Measurements from ENCODE around the gene RNF5. TPM values are rescaled to one million over a fixed set of nuclear protein-coding genes. Genes with fewer than 3 reads are reported as not detected.
"Not testable (repeated sequence)": the region's sequence is repeated elsewhere in the genome, so short reads cannot be mapped to it uniquely, and the experiment has no call there.

RNF5 gene
- total and polyA plus RNA-seq, 10 donors = 36.0 to 77.8 (median 56.1) TPM

DNA sequence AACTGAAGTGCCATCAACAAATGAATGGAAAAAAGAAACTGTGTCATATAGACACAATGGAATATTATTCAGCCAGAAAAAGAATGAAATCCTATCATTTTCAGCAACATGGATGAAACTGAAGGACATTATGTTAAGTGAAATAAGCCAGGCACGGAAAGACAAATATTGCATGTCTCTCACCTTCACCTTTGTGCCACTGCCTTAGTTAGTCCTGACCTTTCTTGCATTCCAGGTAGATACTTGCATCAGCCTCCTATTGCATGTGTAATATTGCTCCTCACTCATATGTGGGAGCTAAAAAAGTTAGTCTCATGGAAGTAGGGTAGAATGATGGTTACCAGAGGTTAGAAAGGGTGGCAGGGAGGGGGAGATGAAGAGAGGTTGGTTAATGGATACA is 30.8 kb downstream of the RNF5 start:
- H3K27me3 ChIP-seq (replicated peaks in 1 of 7) = peaks cover 0 to 1% (median 0%) of the 10 kb centered on the region in 7 donors
- TF ChIP-seq, protein P1, sequence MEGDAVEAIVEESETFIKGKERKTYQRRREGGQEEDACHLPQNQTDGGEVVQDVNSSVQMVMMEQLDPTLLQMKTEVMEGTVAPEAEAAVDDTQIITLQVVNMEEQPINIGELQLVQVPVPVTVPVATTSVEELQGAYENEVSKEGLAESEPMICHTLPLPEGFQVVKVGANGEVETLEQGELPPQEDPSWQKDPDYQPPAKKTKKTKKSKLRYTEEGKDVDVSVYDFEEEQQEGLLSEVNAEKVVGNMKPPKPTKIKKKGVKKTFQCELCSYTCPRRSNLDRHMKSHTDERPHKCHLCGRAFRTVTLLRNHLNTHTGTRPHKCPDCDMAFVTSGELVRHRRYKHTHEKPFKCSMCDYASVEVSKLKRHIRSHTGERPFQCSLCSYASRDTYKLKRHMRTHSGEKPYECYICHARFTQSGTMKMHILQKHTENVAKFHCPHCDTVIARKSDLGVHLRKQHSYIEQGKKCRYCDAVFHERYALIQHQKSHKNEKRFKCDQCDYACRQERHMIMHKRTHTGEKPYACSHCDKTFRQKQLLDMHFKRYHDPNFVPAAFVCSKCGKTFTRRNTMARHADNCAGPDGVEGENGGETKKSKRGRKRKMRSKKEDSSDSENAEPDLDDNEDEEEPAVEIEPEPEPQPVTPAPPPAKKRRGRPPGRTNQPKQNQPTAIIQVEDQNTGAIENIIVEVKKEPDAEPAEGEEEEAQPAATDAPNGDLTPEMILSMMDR (IDR thresholded peaks at IDR 0.05 in 8 of 11, conservative IDR thresholded peaks at IDR 0.05 in 3 of 11) = no peak
- TF ChIP-seq POLR2A (IDR thresholded peaks at IDR 0.05) (no peak), POLR2AphosphoS5 (IDR thresholded peaks at IDR 0.05) (no peak)
- 93 to 98% (median 95%) methylated on average over 1 of the region's 1 CpG for WGBS, 5 donors
- no peaks in the 10 kb centered on the region for H3K9me3 ChIP-seq
- intact Hi-C loops (cut with DNase I; ENCODE audit: low total_unique reads) = no loop called here
- no peaks in the 10 kb centered on the region for H3K4me1 ChIP-seq
- H3K4me3 ChIP-seq = no peak overlapping the region
- no peaks in the 10 kb centered on the region for H3K36me3 ChIP-seq
- no peak for DNase-seq
- no peak overlapping the region for H3K27ac ChIP-seq

DNA sequence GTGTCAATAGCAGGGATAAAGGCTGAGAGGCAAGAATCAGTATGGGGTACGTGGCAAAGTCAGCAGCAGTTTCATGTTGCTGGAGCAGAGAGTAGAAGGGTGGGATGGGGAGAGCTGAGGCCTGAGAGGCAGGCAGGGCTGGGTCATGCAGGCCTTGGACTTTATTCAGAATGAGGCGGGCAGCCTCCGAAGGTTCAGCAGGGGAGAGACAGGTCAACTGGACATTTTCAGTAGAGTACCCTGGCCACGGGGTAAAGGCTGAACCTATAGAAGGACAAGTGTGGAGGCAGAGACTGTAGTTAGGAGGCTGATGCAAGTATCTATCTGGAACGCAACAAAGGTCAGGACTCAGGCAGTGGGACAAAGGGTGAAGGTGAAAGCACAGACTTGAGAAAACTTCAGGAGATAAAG is 32.0 kb downstream of the RNF5 start:
- Histone ChIP-seq H3K27ac (no peak overlapping the region), H3K9me3 (no peaks in the 10 kb centered on the region), H3K4me3 (no peak overlapping the region), H3K27me3 (replicated peaks in 1 of 7) (no peaks in the 10 kb centered on the region), H3K4me1 (no peaks in the 10 kb centered on the region), H3K36me3 (no peaks in the 10 kb centered on the region)
- DNase-seq = no peak
- intact Hi-C loops (cut with DNase I; ENCODE audit: low total_unique reads) = no loop called here
- no peak for TF ChIP-seq POLR2A (IDR thresholded peaks at IDR 0.05)
- no peak for TF ChIP-seq POLR2AphosphoS5 (IDR thresholded peaks at IDR 0.05)
- TF ChIP-seq, protein P1 (IDR thresholded peaks at IDR 0.05 in 8 of 11, conservative IDR thresholded peaks at IDR 0.05 in 3 of 11) = no peak
- 80 to 92% (median 86%) methylated on average over 5 of the region's 5 CpGs for WGBS, 5 donors

DNA sequence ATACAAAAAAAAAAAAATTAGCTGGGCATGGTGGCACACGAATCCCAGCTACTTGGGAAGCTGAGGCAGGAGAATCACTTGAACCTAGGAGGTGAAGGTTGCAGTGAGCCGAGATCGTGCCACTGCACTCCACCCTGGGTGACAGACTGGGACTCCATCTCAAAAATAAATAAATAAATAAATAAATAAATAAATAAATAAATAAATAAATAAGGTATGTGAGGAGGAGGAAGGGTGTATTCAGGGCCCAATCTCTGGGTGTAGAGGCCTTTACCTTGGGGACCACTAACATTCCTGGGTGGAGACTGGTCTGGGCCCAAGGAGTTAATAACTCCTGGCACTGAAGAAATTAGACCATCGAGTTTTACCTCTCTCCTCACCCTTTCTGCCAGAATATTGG is 33.2 kb downstream of the RNF5 start:
- DNase-seq; H3K4me1 ChIP-seq; H3K4me3 ChIP-seq; H3K36me3 ChIP-seq; H3K27me3 ChIP-seq (replicated peaks in 1 of 7); H3K9me3 ChIP-seq; intact Hi-C loops (cut with DNase I; ENCODE audit: low total_unique reads); H3K27ac ChIP-seq: not testable (repeated sequence)
- WGBS, 5 donors = 87 to 99% (median 89%) methylated on average over 4 of the region's 4 CpGs

DNA sequence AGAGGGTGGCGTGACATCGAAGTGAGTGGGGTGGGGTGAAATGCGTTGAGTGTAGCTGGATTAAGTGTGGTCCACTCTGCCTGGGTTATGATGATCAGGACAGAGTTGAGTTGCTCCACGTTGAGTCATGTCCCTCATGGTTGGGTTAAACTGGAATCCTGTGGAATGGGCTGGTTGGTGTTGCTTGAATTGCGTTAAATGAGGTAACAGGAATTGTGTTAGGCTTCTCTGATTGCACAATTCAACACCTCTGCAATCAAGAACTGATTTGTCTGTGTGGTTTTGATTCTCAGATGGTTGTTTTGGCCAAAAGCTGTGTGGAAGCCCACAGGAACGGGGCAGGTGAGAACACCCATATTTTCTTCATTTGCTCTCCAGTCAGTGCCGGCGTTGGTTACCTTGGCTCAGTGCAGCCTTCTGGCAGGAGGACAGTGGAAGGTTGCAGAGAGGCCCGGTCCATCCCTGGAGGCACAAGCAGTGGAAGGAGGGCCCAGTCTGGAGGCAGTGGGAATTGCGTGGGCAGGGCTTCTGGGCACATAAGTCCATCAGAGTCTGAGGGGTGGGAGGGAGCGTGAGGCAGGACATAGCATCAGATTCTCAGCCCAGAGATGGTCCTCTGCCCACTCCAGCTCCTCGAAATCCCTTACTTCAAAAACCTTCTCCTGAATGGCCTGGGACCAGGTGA is 34.0 kb downstream of the RNF5 start:
- WGBS, 5 donors = 81 to 87% (median 82%) methylated on average over 12 of the region's 12 CpGs
- TF ChIP-seq, protein P1 (IDR thresholded peaks at IDR 0.05 in 8 of 11, conservative IDR thresholded peaks at IDR 0.05 in 3 of 11) = no peak
- TF ChIP-seq POLR2AphosphoS5 (IDR thresholded peaks at IDR 0.05) (no peak), POLR2A (IDR thresholded peaks at IDR 0.05) (no peak)
- no peak overlapping the region for H3K27ac ChIP-seq
- no peak for DNase-seq
- H3K9me3 ChIP-seq = no peaks in the 10 kb centered on the region
- H3K4me1 ChIP-seq = no peaks in the 10 kb centered on the region
- H3K4me3 ChIP-seq = no peak overlapping the region
- H3K27me3 ChIP-seq (replicated peaks in 1 of 7) = no peaks in the 10 kb centered on the region
- intact Hi-C loops (cut with DNase I; ENCODE audit: low total_unique reads) = no loop called here
- no peaks in the 10 kb centered on the region for H3K36me3 ChIP-seq
